Tibial nerve (tissue), 4 donors: Measurements from ENCODE around the gene APOBR.

Experiments used
- EP300 ChIP-seq, 2 donors: sonication (generic); formaldehyde crosslinking; IDR thresholded peaks; one replicate each; pipeline ENCODE4 v1.6.1; 2017; ENCODE audit warnings: antibody characterized with exemption in 2 of 2, mild to moderate bottlenecking in 1 of 2
- POLR2A ChIP-seq, 2 donors: fragments of 450-650 bp; IDR thresholded peaks; one replicate each; pipeline ENCODE4 v1.6.1; 2017; ENCODE audit warnings: antibody characterized with exemption in 2 of 2, mild to moderate bottlenecking in 2 of 2, moderate library complexity in 2 of 2
- TF ChIP-seq, protein P1 (sequence below), 5 experiments: fragments of 200-600 bp in 3 of 5; fragments of 450-650 bp in 2 of 5; sonication (generic) in 3 of 5; IDR thresholded peaks; one replicate each; pipeline ENCODE4 v1.5.1; 2016 to 2019; ENCODE audit warnings: antibody characterized with exemption in 5 of 5, mild to moderate bottlenecking in 3 of 5, moderate library complexity in 2 of 5

GRCh38 chr16:28502290-28502689 lies 7.8 kb downstream of the APOBR start:
- TF ChIP-seq, protein P1, sequence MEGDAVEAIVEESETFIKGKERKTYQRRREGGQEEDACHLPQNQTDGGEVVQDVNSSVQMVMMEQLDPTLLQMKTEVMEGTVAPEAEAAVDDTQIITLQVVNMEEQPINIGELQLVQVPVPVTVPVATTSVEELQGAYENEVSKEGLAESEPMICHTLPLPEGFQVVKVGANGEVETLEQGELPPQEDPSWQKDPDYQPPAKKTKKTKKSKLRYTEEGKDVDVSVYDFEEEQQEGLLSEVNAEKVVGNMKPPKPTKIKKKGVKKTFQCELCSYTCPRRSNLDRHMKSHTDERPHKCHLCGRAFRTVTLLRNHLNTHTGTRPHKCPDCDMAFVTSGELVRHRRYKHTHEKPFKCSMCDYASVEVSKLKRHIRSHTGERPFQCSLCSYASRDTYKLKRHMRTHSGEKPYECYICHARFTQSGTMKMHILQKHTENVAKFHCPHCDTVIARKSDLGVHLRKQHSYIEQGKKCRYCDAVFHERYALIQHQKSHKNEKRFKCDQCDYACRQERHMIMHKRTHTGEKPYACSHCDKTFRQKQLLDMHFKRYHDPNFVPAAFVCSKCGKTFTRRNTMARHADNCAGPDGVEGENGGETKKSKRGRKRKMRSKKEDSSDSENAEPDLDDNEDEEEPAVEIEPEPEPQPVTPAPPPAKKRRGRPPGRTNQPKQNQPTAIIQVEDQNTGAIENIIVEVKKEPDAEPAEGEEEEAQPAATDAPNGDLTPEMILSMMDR (IDR thresholded peaks at IDR 0.05): no peak
- TF ChIP-seq POLR2A (IDR thresholded peaks at IDR 0.05) (no peak), EP300 (IDR thresholded peaks at IDR 0.05) (no peak)
